ENCODE results near the gene SUMF1. TPM values are rescaled to one million over a fixed set of nuclear protein-coding genes. Genes with fewer than 3 reads are reported as not detected.

Gene SUMF1
- total and polyA plus RNA-seq, 8 donors: 7.1 to 25.8 (median 12.6) TPM

DNA sequence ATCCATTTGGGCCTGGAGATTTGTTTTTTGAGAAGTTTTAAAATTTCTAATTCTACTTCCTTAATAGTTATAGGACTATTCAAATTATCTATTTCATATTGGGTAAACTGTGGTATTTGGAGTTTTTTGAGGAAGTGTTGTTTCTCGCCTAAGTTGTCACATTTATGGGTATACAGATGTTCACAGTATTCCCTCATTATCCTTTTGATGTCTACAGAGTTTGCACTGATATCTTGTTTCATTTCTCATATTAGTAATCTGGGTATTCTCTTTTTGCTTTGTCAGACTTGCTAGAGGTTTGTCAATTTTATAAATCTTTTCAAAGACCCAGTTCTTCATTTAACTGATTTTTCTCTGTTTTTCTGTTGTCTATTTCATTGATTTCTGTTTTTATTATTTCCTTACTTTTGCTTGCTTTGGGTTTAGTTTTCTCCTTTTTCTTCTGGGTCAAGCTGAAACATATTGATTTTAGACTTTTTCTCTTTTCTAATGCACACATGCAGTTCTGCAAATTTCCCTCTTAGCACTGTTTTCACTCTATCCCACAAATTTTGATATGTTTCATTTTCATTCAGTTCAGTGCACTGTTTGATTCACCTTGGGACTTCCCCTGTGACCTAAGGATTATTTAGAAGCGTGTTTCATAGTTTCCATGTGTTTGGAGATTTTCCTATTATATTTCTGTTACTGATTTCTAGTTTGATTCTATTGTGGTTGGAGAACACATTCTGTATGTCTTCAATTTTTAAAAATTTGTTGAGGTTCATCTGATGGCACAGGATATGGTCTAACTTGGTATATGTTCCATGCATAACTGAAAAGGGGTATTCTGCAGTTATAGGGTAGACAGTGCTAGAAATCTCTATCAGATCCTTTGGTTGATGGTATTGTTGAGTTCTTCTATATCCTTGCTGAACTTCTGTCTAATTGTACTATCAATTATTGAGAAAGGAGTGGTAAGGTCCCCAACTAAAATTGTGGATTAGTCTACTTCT lies 79.6 kb downstream of the SUMF1 start:
- ATAC-seq (no peak), FAIRE-seq (no peak), DNase-seq (no peak)
- WGBS, 2 donors: 94 to 97% methylated on average over 2 of the region's 2 CpGs
- H3K36me3 ChIP-seq: no peaks in the 10 kb centered on the region
- H3K4me1 ChIP-seq: no peaks in the 10 kb centered on the region
- intact Hi-C loops (cut with DNase I): no loop called here
- TF ChIP-seq, protein P1, sequence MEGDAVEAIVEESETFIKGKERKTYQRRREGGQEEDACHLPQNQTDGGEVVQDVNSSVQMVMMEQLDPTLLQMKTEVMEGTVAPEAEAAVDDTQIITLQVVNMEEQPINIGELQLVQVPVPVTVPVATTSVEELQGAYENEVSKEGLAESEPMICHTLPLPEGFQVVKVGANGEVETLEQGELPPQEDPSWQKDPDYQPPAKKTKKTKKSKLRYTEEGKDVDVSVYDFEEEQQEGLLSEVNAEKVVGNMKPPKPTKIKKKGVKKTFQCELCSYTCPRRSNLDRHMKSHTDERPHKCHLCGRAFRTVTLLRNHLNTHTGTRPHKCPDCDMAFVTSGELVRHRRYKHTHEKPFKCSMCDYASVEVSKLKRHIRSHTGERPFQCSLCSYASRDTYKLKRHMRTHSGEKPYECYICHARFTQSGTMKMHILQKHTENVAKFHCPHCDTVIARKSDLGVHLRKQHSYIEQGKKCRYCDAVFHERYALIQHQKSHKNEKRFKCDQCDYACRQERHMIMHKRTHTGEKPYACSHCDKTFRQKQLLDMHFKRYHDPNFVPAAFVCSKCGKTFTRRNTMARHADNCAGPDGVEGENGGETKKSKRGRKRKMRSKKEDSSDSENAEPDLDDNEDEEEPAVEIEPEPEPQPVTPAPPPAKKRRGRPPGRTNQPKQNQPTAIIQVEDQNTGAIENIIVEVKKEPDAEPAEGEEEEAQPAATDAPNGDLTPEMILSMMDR (IDR thresholded peaks at IDR 0.05): no peak
- no peaks in the 10 kb centered on the region for H3K9me3 ChIP-seq
- H3K4me3 ChIP-seq: no peak overlapping the region
- no peak overlapping the region for H3K27ac ChIP-seq
- no peaks in the 10 kb centered on the region for H3K27me3 ChIP-seq

DNA sequence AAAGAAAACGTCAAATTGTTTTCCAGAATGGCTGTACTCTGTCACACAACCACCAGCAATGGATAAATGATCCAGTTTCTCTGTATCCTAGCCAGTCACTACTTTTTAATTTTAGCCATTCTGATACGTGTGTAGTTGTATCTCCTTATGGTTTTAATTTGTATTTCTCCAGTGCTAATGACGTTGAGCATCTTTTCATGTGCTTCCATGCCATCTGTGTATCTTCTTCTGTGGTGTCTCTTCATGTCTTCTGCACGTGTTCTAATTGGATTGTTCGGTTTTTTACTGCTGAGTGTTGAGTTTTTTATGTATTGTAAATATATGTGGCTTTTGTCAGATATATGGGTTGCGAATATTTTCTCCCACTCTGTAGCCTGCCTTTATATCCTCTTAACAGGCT lies 81.9 kb downstream of the SUMF1 start:
- H3K9me3 ChIP-seq: no peaks in the 10 kb centered on the region
- TF ChIP-seq, protein P1 (IDR thresholded peaks at IDR 0.05): no peak
- no peaks in the 10 kb centered on the region for H3K36me3 ChIP-seq
- H3K27ac ChIP-seq: no peak overlapping the region
- FAIRE-seq (no peak), ATAC-seq (no peak), DNase-seq (no peak)
- intact Hi-C loops (cut with DNase I): no loop called here
- 92 to 97% methylated on average over 6 of the region's 6 CpGs for WGBS, 2 donors
- no peak overlapping the region for H3K4me3 ChIP-seq
- H3K27me3 ChIP-seq: no peaks in the 10 kb centered on the region
- H3K4me1 ChIP-seq: no peaks in the 10 kb centered on the region

DNA sequence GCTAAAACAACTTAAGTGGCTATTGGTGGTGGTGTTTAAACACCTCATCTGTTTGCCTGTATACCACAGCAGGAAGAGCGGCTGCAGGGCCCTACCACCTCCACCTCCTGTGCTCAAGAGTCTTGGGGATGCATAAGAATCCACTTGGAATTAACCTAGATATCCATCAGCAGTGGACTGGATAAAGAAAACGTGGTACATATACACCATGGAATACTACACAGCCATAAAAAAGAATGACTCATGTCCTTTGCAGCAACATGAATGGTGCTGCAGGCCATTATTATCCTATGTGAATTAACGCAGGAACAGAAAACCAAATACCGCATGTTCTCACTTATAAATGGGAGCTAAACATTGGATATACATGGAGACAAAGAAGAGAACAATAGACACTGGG lies 87.1 kb downstream of the SUMF1 start:
- TF ChIP-seq, protein P1 (IDR thresholded peaks at IDR 0.05): no peak
- no peaks in the 10 kb centered on the region for H3K4me1 ChIP-seq
- DNase-seq (no peak), FAIRE-seq (no peak), ATAC-seq (no peak)
- H3K9me3 ChIP-seq: no peaks in the 10 kb centered on the region
- H3K4me3 ChIP-seq: no peak overlapping the region
- 95 to 99% methylated on average over 4 of the region's 4 CpGs for WGBS, 2 donors
- intact Hi-C loops (cut with DNase I): no loop called here
- no peak overlapping the region for H3K27ac ChIP-seq
- H3K36me3 ChIP-seq: no peaks in the 10 kb centered on the region
- no peaks in the 10 kb centered on the region for H3K27me3 ChIP-seq

DNA sequence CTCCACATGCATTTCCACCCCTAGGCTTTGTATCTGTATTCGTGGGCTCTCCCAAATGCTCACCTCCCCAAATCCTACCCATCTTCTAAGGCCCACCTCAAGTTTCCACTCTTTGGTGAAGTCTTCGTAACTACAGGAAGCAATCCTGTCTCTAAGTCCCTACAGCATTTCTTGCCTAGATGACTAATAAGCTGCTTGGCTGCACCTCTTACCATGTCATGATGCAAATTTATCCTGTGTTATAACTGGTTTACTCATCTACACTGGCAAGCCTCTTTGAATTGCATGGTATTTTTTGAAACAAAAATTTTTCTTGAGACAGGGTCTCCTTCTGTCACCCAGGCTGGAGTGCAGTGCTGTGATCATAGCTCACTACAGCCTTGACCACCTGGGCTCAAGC lies 90.6 kb downstream of the SUMF1 start:
- intact Hi-C loops (cut with DNase I): no loop called here
- no peaks in the 10 kb centered on the region for H3K4me1 ChIP-seq
- WGBS, 2 donors: 90 to 96% methylated on average over 2 of the region's 2 CpGs
- peaks cover 0 to 3% (median 0%) of the 10 kb centered on the region in 3 donors for H3K36me3 ChIP-seq
- no peak for ATAC-seq
- no peak for DNase-seq
- H3K4me3 ChIP-seq: no peak overlapping the region
- no peaks in the 10 kb centered on the region for H3K27me3 ChIP-seq
- no peak for FAIRE-seq
- H3K27ac ChIP-seq: no peak overlapping the region
- peaks cover 0 to 5% (median 0%) of the 10 kb centered on the region in 4 donors for H3K9me3 ChIP-seq
- TF ChIP-seq, protein P1 (IDR thresholded peaks at IDR 0.05): no peak

DNA sequence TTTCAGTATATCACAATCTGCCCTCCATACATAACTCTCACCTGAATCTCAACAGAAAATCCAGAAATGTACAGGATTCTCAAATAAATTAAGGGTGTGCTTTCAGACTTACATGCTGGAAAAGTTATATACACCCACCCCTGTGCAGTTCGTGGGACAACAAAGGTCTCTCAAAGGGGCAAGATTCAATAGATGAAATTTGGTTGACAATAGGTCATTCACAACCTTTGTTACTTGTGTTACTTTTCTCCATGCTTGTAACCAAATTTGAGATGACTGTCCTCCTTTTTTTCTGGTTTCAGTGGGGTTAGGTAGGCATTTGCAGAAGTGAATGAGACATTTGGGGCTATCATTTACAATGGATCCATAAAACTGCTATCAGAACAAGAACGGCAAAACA lies 91.2 kb downstream of the SUMF1 start:
- intact Hi-C loops (cut with DNase I): no loop called here
- Histone ChIP-seq H3K36me3 (peaks cover 0 to 3% (median 0%) of the 10 kb centered on the region in 3 donors), H3K4me3 (no peak overlapping the region), H3K9me3 (peaks cover 0 to 5% (median 0%) of the 10 kb centered on the region in 4 donors), H3K27me3 (no peaks in the 10 kb centered on the region), H3K4me1 (no peaks in the 10 kb centered on the region), H3K27ac (no peak overlapping the region)
- ATAC-seq: no peak
- 88 to 93% methylated on average over 2 of the region's 2 CpGs for WGBS, 2 donors
- TF ChIP-seq, protein P1 (IDR thresholded peaks at IDR 0.05): no peak
- no peak for FAIRE-seq
- DNase-seq: no peak
